HepG2 (cell line): Measurements from ENCODE around the gene ACOT9. TPM values are rescaled to one million over a fixed set of nuclear protein-coding genes. Genes with fewer than 3 reads are reported as not detected.

Experiments used
- ATAC-seq: fragments of 200-7000 bp; cut with Tn5 transposase; 3 replicates; pipeline ENCODE4 v1.9.1; 2020; ENCODE audit warnings: mild to moderate bottlenecking, moderate library complexity
- BruUV-seq: library from RNA; stranded (reverse); fragments of 400-500 nt; replicated peaks from 2 replicates; lab custom pipeline; 2021; lab: Mats Ljungman, UMichigan
- CTCF ChIA-PET: fragments of 300-600 bp; formaldehyde crosslinking; extraction: SDS; loops from one replicate; lab custom pipeline; 2021; ENCODE audit warnings: low total read pairs, inconsistent platforms, low intra/inter-chr PET ratio; lab: Yijun Ruan, JAX
- POLR2A ChIA-PET: fragments of 350-600 bp; sonication (Branson Sonifier 250); formaldehyde crosslinking; loops from one replicate; lab custom pipeline; 2020; ENCODE audit warnings: antibody characterized with exemption, inconsistent platforms; lab: Yijun Ruan, JAX
- DNase-seq: peaks from one replicate; pipeline ENCODE4 v3.0.0-alpha.2; 2015; ENCODE audit warnings: low spot score
- FAIRE-seq: peaks from 3 replicates; lab custom pipeline; 2011; peaks lifted over from hg19 to GRCh38; lab: Jason Lieb, UNC
- H2AFZ ChIP-seq: one replicate; pipeline ENCODE4 v1.6.1; 2011; ENCODE audit warnings: low read length, inconsistent platforms
- H3K27ac ChIP-seq: fragments of 300-600 bp; 3 replicates; pipeline ENCODE4 v1.8.0; 2011; ENCODE audit warnings: mixed run types, mild to moderate bottlenecking, mixed read lengths, low read length, inconsistent platforms; ENCODE audit not compliant: insufficient read depth; ENCODE audit errors: extremely low read length
- H3K27me3 ChIP-seq, 2 experiments: fragments of 200-600 bp in 1 of 2; 2 replicates in 1 of 2; 3 replicates in 1 of 2; pipeline versions ENCODE4 v1.6.0 to v1.8.0; 2011; ENCODE audit warnings: low read length in 2 of 2, mild to moderate bottlenecking in 2 of 2, moderate library complexity in 2 of 2, inconsistent platforms in 1 of 2; ENCODE audit not compliant: insufficient read depth in 2 of 2, control insufficient read depth in 1 of 2
- H3K36me3 ChIP-seq, 2 experiments: fragments of 200-600 bp in 1 of 2; replicated peaks in 1 of 2; 2 replicates in 1 of 2; 3 replicates in 1 of 2; pipeline versions ENCODE4 v1.5.1 to v1.8.0; 2011; ENCODE audit warnings: low read length in 2 of 2, inconsistent platforms in 1 of 2; ENCODE audit not compliant: insufficient read depth in 2 of 2, control insufficient read depth in 1 of 2
- H3K4me1 ChIP-seq: 2 replicates; pipeline ENCODE4 v1.5.1; 2012; ENCODE audit warnings: low read length, inconsistent platforms; ENCODE audit not compliant: insufficient read depth
- H3K4me2 ChIP-seq: 2 replicates; pipeline ENCODE4 v1.6.0; 2011; ENCODE audit warnings: low read depth, low read length, inconsistent platforms
- H3K4me3 ChIP-seq, 3 experiments: fragments of 200-600 bp in 1 of 3; sonication (generic), shearing (Covaris generic) in 1 of 3; replicated peaks in 1 of 3; 2 replicates each; pipeline ENCODE4 v1.5.1; 2011 to 2016; ENCODE audit warnings: low read length in 3 of 3, inconsistent platforms in 2 of 3, low read depth in 2 of 3, mild to moderate bottlenecking in 2 of 3, control low read depth in 1 of 3, mixed read lengths in 1 of 3; ENCODE audit not compliant: insufficient read depth in 1 of 3
- H3K79me2 ChIP-seq: one replicate; pipeline ENCODE4 v1.6.1; 2011; ENCODE audit warnings: low read length, inconsistent platforms; ENCODE audit not compliant: insufficient read depth
- H3K9ac ChIP-seq: 2 replicates; pipeline ENCODE4 v1.6.0; 2011; ENCODE audit warnings: mild to moderate bottlenecking, low read depth, low read length, inconsistent platforms; ENCODE audit not compliant: insufficient read depth
- H3K9me3 ChIP-seq: 2 replicates; pipeline ENCODE4 v1.5.1; 2012; ENCODE audit warnings: mild to moderate bottlenecking, low read length
- H4K20me1 ChIP-seq: 2 replicates; pipeline ENCODE4 v1.6.0; 2011; ENCODE audit warnings: inconsistent platforms, mild to moderate bottlenecking, low read length, moderate library complexity; ENCODE audit not compliant: insufficient read depth
- ARNT ChIP-seq: fragments of 450-650 bp; IDR thresholded peaks from 2 replicates; pipeline ENCODE4 v1.6.1; 2017
- ATF3 ChIP-seq: sonication (generic); formaldehyde crosslinking; IDR thresholded peaks from 2 replicates; pipeline ENCODE4 v1.4.0; 2020; ENCODE audit warnings: missing genetic modification reagents
- BRF2 ChIP-seq: sonication (generic); formaldehyde crosslinking; IDR thresholded peaks from 2 replicates; pipeline ENCODE4 v1.8.1; 2022; ENCODE audit warnings: mild to moderate bottlenecking, missing genetic modification reagents
- CHD4 ChIP-seq: fragments of 200-600 bp; sonication (generic); IDR thresholded peaks from 2 replicates; pipeline ENCODE4 v1.7.0; 2017; ENCODE audit warnings: mild to moderate bottlenecking, low read length, borderline replicate concordance
- GMEB1 ChIP-seq: sonication (generic); formaldehyde crosslinking; IDR thresholded peaks from 2 replicates; pipeline ENCODE4 v1.5.1; 2020; ENCODE audit warnings: missing genetic modification reagents, mild to moderate bottlenecking, borderline replicate concordance
- KDM5B ChIP-seq: sonication (generic); formaldehyde crosslinking; IDR thresholded peaks from 2 replicates; pipeline ENCODE4 v1.4.0; 2020; ENCODE audit warnings: missing genetic modification reagents, mild to moderate bottlenecking, borderline replicate concordance
- MAFK ChIP-seq, 2 experiments: IDR thresholded peaks in 1 of 2; conservative IDR thresholded peaks in 1 of 2; 2 replicates each; pipeline ENCODE4 v1.6.1; 2011; ENCODE audit warnings: improper control_type of control experiment in 2 of 2, low read length in 2 of 2
- MTERF4 ChIP-seq: sonication (generic); formaldehyde crosslinking; IDR thresholded peaks from 2 replicates; pipeline ENCODE4 v1.8.0; 2023; ENCODE audit warnings: mild to moderate bottlenecking, missing genetic modification reagents
- MZF1 ChIP-seq: sonication (generic); formaldehyde crosslinking; IDR thresholded peaks from 2 replicates; pipeline ENCODE4 v1.8.1; 2023; ENCODE audit warnings: mild to moderate bottlenecking, missing genetic modification reagents, borderline replicate concordance
- NR2F6 ChIP-seq, 2 experiments: IDR thresholded peaks; 2 replicates each; pipeline ENCODE4 v1.6.1; 2016; ENCODE audit warnings: antibody characterized with exemption in 1 of 2, mild to moderate bottlenecking in 1 of 2
- SIX1 ChIP-seq: sonication (generic); formaldehyde crosslinking; IDR thresholded peaks from 2 replicates; pipeline ENCODE4 v1.4.0; 2020; ENCODE audit warnings: missing genetic modification reagents, borderline replicate concordance
- ZBTB14 ChIP-seq: sonication (generic); formaldehyde crosslinking; IDR thresholded peaks from 2 replicates; pipeline ENCODE4 v1.4.0; 2020; ENCODE audit warnings: missing genetic modification reagents
- ZBTB3 ChIP-seq: sonication (generic); formaldehyde crosslinking; IDR thresholded peaks from 2 replicates; pipeline ENCODE4 v1.4.0; 2020; ENCODE audit warnings: low read depth, mild to moderate bottlenecking, moderate library complexity, missing genetic modification reagents, borderline replicate concordance
- ZNF101 ChIP-seq: sonication (generic); formaldehyde crosslinking; IDR thresholded peaks from 2 replicates; pipeline ENCODE4 v1.4.0; 2020; ENCODE audit warnings: mild to moderate bottlenecking, low read depth, missing genetic modification reagents, borderline replicate concordance
- ZNF768 ChIP-seq: sonication (generic); formaldehyde crosslinking; IDR thresholded peaks from 2 replicates; pipeline ENCODE4 v1.4.0; 2020; ENCODE audit warnings: missing genetic modification reagents
- WGBS: methylation state at CpG from one replicate; pipeline ENCODE4 v1.1.6; 2017; ENCODE audit warnings: low lambda C conversion rate; 5-methylcytosine and 5-hydroxymethylcytosine counted together
- in situ Hi-C: cut with HindIII; loops from 2 replicates; pipeline ENCODE4 v1.10.0; 2017; ENCODE audit warnings: low pct_unique_long_range_greater_than_20kb; ENCODE audit not compliant: extremely low pct_ligation_motif_present
- intact Hi-C: fragments of 100-400 bp; cut with micrococcal nuclease; formaldehyde crosslinking; loops from one replicate; pipeline ENCODE4 v1.10.0; 2022; ENCODE audit not compliant: unreplicated experiment
- polyA plus RNA-seq, 8 experiments: library from polyadenylated mRNA; depleted of rRNA in 3 of 8; stranded (reverse) in 7 of 8; unstranded in 1 of 8; fragments of >200 nt; fragmentation: Illumina TruSeq in 4 of 8; extraction: Trizol in 4 of 8; gene quantifications; 2 replicates each; pipeline versions ENCODE4 v1.2.1 to v1.2.3, GENCODE V29; 2011 to 2016; ENCODE audit warnings: low read depth in 4 of 8, missing spikeins in 1 of 8, mixed read lengths in 1 of 8; ENCODE audit not compliant: insufficient read depth in 1 of 8
- total RNA-seq, 5 experiments: library from RNA; depleted of rRNA; stranded (reverse); fragments of >200 nt; fragmentation: Illumina TruSeq; extraction: Trizol; gene quantifications; 2 replicates each; pipeline ENCODE4 v1.2.3, GENCODE V29; 2016; ENCODE audit warnings: low read depth in 1 of 5

ACOT9 gene
- total and polyA plus RNA-seq, 2 of the 13 experiments (the other 11 are each of a cell fraction or from before 2014, with no cell fraction given): 33.3 to 36.9 TPM

GRCh38 chrX:23732704-23733103, 10.4 kb downstream of the ACOT9 start:
- Histone ChIP-seq H3K4me2 (no peak overlapping the region), H2AFZ (no peak overlapping the region), H3K4me3 (no peak overlapping the region)
- no peak for FAIRE-seq
- ChIA-PET POLR2A (no interaction called here), CTCF (no interaction called here)
- TF ChIP-seq SIX1 (CRISPR knock-in tag) (no peak), NR2F6 (IDR thresholded peaks at IDR 0.05) (no peak), NR2F6 (CRISPR knock-in tag; IDR thresholded peaks at IDR 0.05) (no peak), ZBTB14 (no peak), BRF2 (no peak), GMEB1 (CRISPR knock-in tag) (no peak), CHD4 (no peak), MZF1 (CRISPR knock-in tag) (no peak), ARNT (no peak), ZNF101 (CRISPR knock-in tag) (no peak), ZBTB3 (no peak), MAFK (conservative IDR thresholded peaks at IDR 0.05 in 1 of 2, IDR thresholded peaks at IDR 0.05 in 1 of 2; ENCODE audit: low read length in 2 of 2) (no peak), MTERF4 (no peak), ZNF768 (no peak), KDM5B (CRISPR knock-in tag) (no peak), ATF3 (no peak)
- TF ChIP-seq, all 625 proteins: peak for 0
- in situ Hi-C loops (no loop called here), intact Hi-C loops (no loop called here)
- no peak for DNase-seq
- Histone ChIP-seq H3K27me3 (no peaks in the 10 kb centered on the region), H3K4me1 (no peaks in the 10 kb centered on the region), H3K79me2 (peaks cover 4% of the 10 kb centered on the region), H3K9me3 (no peaks in the 10 kb centered on the region), H3K27ac (no peak overlapping the region), H3K9ac (no peak overlapping the region), H4K20me1 (no peaks in the 10 kb centered on the region), H3K36me3 (peaks cover 0 to 23% of the 10 kb centered on the region in 2 experiments; a peak in 3 of 5 replicates)
- WGBS: 94% methylated on average over 5 of the region's 5 CpGs
- no peak for ATAC-seq
- no TSS peak for BruUV-seq
